ENCODE data around the gene LRRK1.

DNA sequence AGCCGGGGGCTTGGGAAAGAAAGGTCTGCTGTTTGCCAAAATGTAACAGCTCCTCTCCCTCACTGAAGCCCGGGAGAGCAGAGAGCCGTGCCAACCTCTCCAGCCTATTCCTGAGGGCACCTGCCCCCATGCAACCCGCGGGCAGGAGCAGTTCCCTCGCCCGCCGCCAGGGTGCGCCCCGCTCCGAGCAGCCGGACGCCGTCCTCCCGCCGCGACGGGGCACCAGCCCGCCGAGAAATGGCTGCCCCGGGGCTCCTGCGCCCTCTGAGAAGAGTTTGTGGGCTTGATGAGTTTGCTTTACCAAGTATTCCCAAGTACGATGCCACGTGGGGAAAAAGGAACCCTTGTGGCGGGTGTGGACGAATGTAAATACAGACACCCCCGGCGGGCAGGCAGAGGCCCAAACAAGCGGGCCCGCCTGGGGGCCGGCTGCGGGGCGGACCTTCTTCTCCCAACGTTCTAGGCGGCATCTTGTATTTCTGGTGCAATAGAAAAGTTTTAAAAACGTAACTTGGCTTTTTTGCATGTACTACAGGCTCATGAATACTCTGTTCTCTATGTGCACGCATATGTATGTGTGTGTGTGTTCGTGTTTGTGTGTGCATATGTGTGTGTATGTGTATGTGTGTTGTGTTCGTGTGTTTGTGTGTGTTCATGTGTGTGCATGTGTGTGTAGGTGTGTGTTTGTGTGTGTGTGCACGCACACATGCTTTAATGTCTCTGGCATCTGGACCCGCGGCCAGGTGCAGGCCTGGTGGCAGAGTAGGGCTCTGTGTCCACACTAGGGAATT is 169.8 kb downstream of the LRRK1 start:
- TF ChIP-seq, protein P1, sequence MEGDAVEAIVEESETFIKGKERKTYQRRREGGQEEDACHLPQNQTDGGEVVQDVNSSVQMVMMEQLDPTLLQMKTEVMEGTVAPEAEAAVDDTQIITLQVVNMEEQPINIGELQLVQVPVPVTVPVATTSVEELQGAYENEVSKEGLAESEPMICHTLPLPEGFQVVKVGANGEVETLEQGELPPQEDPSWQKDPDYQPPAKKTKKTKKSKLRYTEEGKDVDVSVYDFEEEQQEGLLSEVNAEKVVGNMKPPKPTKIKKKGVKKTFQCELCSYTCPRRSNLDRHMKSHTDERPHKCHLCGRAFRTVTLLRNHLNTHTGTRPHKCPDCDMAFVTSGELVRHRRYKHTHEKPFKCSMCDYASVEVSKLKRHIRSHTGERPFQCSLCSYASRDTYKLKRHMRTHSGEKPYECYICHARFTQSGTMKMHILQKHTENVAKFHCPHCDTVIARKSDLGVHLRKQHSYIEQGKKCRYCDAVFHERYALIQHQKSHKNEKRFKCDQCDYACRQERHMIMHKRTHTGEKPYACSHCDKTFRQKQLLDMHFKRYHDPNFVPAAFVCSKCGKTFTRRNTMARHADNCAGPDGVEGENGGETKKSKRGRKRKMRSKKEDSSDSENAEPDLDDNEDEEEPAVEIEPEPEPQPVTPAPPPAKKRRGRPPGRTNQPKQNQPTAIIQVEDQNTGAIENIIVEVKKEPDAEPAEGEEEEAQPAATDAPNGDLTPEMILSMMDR (optimal IDR thresholded peaks at IDR 0.05 in 1 of 3, IDR thresholded peaks at IDR 0.05 in 1 of 3, conservative IDR thresholded peaks at IDR 0.05 in 1 of 3; ENCODE audit: extremely low read depth in 1 of 3, insufficient read depth in 2 of 3, low read length in 3 of 3) = peak; percentile 76 to 97 (median 94)
- no peak for TF ChIP-seq EZH2 (IDR thresholded peaks at IDR 0.05; ENCODE audit: low read length)
